Measurements from ENCODE around the gene PWP2. TPM values are rescaled to one million over a fixed set of nuclear protein-coding genes. Genes with fewer than 3 reads are reported as not detected.

Gene PWP2
- total and polyA plus RNA-seq, 2 donors (not counting 3 experiments of a cell fraction or from before 2014, with no cell fraction given): 5.1 to 31.8 TPM

DNA sequence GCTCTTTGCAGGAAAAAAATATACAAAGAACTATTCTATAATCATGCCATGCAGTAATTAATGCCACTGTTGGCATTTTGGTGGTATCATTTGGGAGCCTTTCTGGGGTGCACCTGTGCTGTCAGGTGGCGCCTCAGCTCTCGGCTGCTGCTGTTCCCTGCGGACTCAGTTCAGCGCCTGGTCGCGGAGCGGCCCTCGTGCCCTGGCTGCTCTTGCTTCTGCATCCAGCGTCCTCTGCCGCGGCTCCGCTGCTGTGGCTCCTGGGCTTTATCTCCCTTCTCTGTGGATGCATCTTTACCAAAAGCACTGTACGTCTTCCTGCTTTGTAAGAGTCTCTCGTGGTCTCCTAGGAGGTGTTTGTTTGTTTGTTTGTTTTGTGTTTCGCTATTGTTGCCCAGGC lies 35.1 kb upstream of the PWP2 start:
- dilution Hi-C loops (cut with MboI; ENCODE audit: extremely low pct_ligation_motif_present, low sequenced_read_pairs) (no loop called here), intact Hi-C loops (cut with micrococcal nuclease) (no loop called here)
- H3K36me3 ChIP-seq (ENCODE audit: control insufficient read depth in 2 of 2, extremely low read depth in 1 of 2, insufficient read depth in 2 of 2, low read length in 2 of 2): peaks cover 14 to 18% of the 10 kb centered on the region in 2 experiments
- no peaks in the 10 kb centered on the region for H3K4me1 ChIP-seq (ENCODE audit: control insufficient read depth, extremely low read depth, insufficient read depth, low read length)
- H2AFZ ChIP-seq (ENCODE audit: low read depth, low read length): no peak overlapping the region
- H3K4me2 ChIP-seq (ENCODE audit: insufficient read depth, low read length): no peak overlapping the region
- no peak overlapping the region for H3K9ac ChIP-seq (replicated peaks; ENCODE audit: extremely low read depth, insufficient read depth, low read length)
- no peak for FAIRE-seq
- TF ChIP-seq POLR2A (IDR thresholded peaks at IDR 0.05; ENCODE audit: low read depth, low read length): no peak
- no peak for TF ChIP-seq FOS (IDR thresholded peaks at IDR 0.05; ENCODE audit: borderline replicate concordance, insufficient read depth, low read length)
- no peak for TF ChIP-seq EZH2 (IDR thresholded peaks at IDR 0.05; ENCODE audit: borderline replicate concordance, low read depth, low read length, severe bottlenecking)
- TF ChIP-seq, protein P1, sequence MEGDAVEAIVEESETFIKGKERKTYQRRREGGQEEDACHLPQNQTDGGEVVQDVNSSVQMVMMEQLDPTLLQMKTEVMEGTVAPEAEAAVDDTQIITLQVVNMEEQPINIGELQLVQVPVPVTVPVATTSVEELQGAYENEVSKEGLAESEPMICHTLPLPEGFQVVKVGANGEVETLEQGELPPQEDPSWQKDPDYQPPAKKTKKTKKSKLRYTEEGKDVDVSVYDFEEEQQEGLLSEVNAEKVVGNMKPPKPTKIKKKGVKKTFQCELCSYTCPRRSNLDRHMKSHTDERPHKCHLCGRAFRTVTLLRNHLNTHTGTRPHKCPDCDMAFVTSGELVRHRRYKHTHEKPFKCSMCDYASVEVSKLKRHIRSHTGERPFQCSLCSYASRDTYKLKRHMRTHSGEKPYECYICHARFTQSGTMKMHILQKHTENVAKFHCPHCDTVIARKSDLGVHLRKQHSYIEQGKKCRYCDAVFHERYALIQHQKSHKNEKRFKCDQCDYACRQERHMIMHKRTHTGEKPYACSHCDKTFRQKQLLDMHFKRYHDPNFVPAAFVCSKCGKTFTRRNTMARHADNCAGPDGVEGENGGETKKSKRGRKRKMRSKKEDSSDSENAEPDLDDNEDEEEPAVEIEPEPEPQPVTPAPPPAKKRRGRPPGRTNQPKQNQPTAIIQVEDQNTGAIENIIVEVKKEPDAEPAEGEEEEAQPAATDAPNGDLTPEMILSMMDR (IDR thresholded peaks at IDR 0.05; ENCODE audit: extremely low read depth in 1 of 2, insufficient read depth in 1 of 2, low read depth in 1 of 2, low read length in 2 of 2): no peak
- TF ChIP-seq, protein P2, sequence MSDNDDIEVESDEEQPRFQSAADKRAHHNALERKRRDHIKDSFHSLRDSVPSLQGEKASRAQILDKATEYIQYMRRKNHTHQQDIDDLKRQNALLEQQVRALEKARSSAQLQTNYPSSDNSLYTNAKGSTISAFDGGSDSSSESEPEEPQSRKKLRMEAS (IDR thresholded peaks at IDR 0.05; ENCODE audit: insufficient read depth, insufficient read length): no peak
- no peak for TF ChIP-seq MYC (IDR thresholded peaks at IDR 0.05; ENCODE audit: low read depth, low read length)
- no peak for TF ChIP-seq JUN (IDR thresholded peaks at IDR 0.05; ENCODE audit: borderline replicate concordance, insufficient read depth, insufficient read length, low read depth)
- TF ChIP-seq GATA2 (IDR thresholded peaks at IDR 0.05; ENCODE audit: insufficient read depth, insufficient read length, low read depth, low read length): no peak
- no peak for TF ChIP-seq POLR2AphosphoS5 (IDR thresholded peaks at IDR 0.05; ENCODE audit: insufficient read depth, low read depth, low read length)
- peaks cover 9% of the 10 kb centered on the region for H3K79me2 ChIP-seq (ENCODE audit: control insufficient read depth, insufficient read depth, low read length)
- no peaks in the 10 kb centered on the region for H3K27me3 ChIP-seq (ENCODE audit: control insufficient read depth in 2 of 2, insufficient read depth in 2 of 2, low read length in 2 of 2)
- H3K27ac ChIP-seq (ENCODE audit: insufficient read depth, low read depth, low read length): no peak overlapping the region
- no peaks in the 10 kb centered on the region for H4K20me1 ChIP-seq (replicated peaks; ENCODE audit: control insufficient read depth, extremely low read depth, insufficient read depth, low read length)
- POLR2A ChIA-PET: no interaction called here
- H3K4me3 ChIP-seq (replicated peaks in 1 of 3; ENCODE audit: insufficient read depth in 1 of 3, low read depth in 1 of 3, low read length in 3 of 3): no peak overlapping the region
- DNase-seq (ENCODE audit: low read depth, low spot score): no peak
- CTCF ChIA-PET: interaction anchor here (3.1 kb wide), 1 partner anchor 11 kb away, joined by 15 read pairs; no protein-coding TSS in a partner anchor
- BruUV-seq (replicated peaks): no TSS peak
- no peaks in the 10 kb centered on the region for H3K9me1 ChIP-seq (replicated peaks; ENCODE audit: control insufficient read depth, extremely low read depth, insufficient read depth, low read length)
- H3K9me3 ChIP-seq (replicated peaks; ENCODE audit: control insufficient read depth, insufficient read depth, low read length): no peaks in the 10 kb centered on the region

All from endothelial cell of umbilical vein (primary cell).